HepG2 (cell line): ENCODE data around the gene ZFAND6. TPM values are rescaled to one million over a fixed set of nuclear protein-coding genes. Genes with fewer than 3 reads are reported as not detected.
A peak's percentile ranks its signal among the peaks of the same experiment; 100 is the strongest.

Source experiments
- CHD2 ChIP-seq: IDR thresholded peaks from 2 replicates; pipeline ENCODE4 v1.6.1; 2011; ENCODE audit warnings: low read depth, low read length, improper control_type of control experiment
- EEA1 ChIP-seq: sonication (generic); formaldehyde crosslinking; IDR thresholded peaks from 2 replicates; pipeline ENCODE4 v1.5.1; 2020; ENCODE audit warnings: mild to moderate bottlenecking, missing genetic modification reagents, borderline replicate concordance
- GATA4 ChIP-seq: sonication (generic); IDR thresholded peaks from 2 replicates; pipeline ENCODE4 v1.6.1; 2016; ENCODE audit warnings: antibody characterized with exemption, low read depth, borderline replicate concordance
- HDAC2 ChIP-seq: sonication (generic); formaldehyde crosslinking; IDR thresholded peaks from 2 replicates; pipeline ENCODE4 v1.4.0; 2020; ENCODE audit warnings: missing genetic modification reagents
- HDAC6 ChIP-seq: fragments of 200-600 bp; sonication (generic); IDR thresholded peaks from 2 replicates; pipeline ENCODE4 v1.7.0; 2017; ENCODE audit warnings: mild to moderate bottlenecking, antibody characterized with exemption, low read length, low read depth
- HNRNPUL1 ChIP-seq: fragments of 200-400 bp; formaldehyde crosslinking; IDR thresholded peaks from 2 replicates; pipeline ENCODE4 v1.6.1; 2017; ENCODE audit warnings: low read depth, mild to moderate bottlenecking, low read length, moderate library complexity
- HOXA7 ChIP-seq: sonication (generic); formaldehyde crosslinking; IDR thresholded peaks from 2 replicates; pipeline ENCODE4 v1.8.1; 2022; ENCODE audit warnings: mild to moderate bottlenecking, missing genetic modification reagents, moderate library complexity
- MAF1 ChIP-seq: sonication (generic); formaldehyde crosslinking; IDR thresholded peaks from 2 replicates; pipeline ENCODE4 v1.5.0; 2020; ENCODE audit warnings: missing genetic modification reagents, borderline replicate concordance
- MZF1 ChIP-seq: sonication (generic); formaldehyde crosslinking; IDR thresholded peaks from 2 replicates; pipeline ENCODE4 v1.8.1; 2023; ENCODE audit warnings: mild to moderate bottlenecking, missing genetic modification reagents, borderline replicate concordance
- NFE2L1 ChIP-seq: sonication (generic); formaldehyde crosslinking; IDR thresholded peaks from 2 replicates; pipeline ENCODE4 v1.4.0; 2020; ENCODE audit warnings: missing genetic modification reagents, mild to moderate bottlenecking, borderline replicate concordance
- NFKBIZ ChIP-seq: IDR thresholded peaks from 2 replicates; pipeline ENCODE4 v1.6.1; 2018; ENCODE audit warnings: missing genetic modification reagents, missing compliant biosample characterization
- PITX1 ChIP-seq: sonication (generic); formaldehyde crosslinking; IDR thresholded peaks from 2 replicates; pipeline ENCODE4 v1.5.1; 2020; ENCODE audit warnings: mild to moderate bottlenecking, missing genetic modification reagents
- SMAD1 ChIP-seq: sonication (generic); formaldehyde crosslinking; IDR thresholded peaks from 2 replicates; pipeline ENCODE4 v1.4.0; 2020; ENCODE audit warnings: missing genetic modification reagents, low read depth, mild to moderate bottlenecking, borderline replicate concordance
- SOX13 ChIP-seq, 3 experiments: fragments of 450-650 bp in 1 of 3; sonication (generic) in 1 of 3; formaldehyde crosslinking in 1 of 3; IDR thresholded peaks in 2 of 3; conservative IDR thresholded peaks in 1 of 3; 2 replicates each; pipeline versions ENCODE4 v1.5.0 to v1.6.1; 2016 to 2020; ENCODE audit warnings: antibody characterized with exemption in 1 of 3, mild to moderate bottlenecking in 1 of 3, missing compliant biosample characterization in 1 of 3, missing genetic modification reagents in 1 of 3, moderate library complexity in 1 of 3
- SRY ChIP-seq: sonication (generic); formaldehyde crosslinking; IDR thresholded peaks from 2 replicates; pipeline ENCODE4 v1.8.0; 2022; ENCODE audit warnings: mild to moderate bottlenecking, missing genetic modification reagents
- YEATS4 ChIP-seq: sonication (generic); formaldehyde crosslinking; IDR thresholded peaks from 2 replicates; pipeline ENCODE4 v1.4.0; 2020; ENCODE audit warnings: missing genetic modification reagents, borderline replicate concordance
- ZFAT ChIP-seq: sonication (generic); formaldehyde crosslinking; conservative IDR thresholded peaks from 2 replicates; pipeline ENCODE4 v1.8.1; 2023; ENCODE audit warnings: missing genetic modification reagents, inconsistent platforms
- ZNF235 ChIP-seq: sonication (generic); formaldehyde crosslinking; IDR thresholded peaks from 2 replicates; pipeline ENCODE4 v1.8.1; 2023; ENCODE audit warnings: mild to moderate bottlenecking, missing genetic modification reagents, borderline replicate concordance
- ZNF263 ChIP-seq: sonication (generic); formaldehyde crosslinking; IDR thresholded peaks from 2 replicates; pipeline ENCODE4 v1.4.0; 2020; ENCODE audit warnings: missing genetic modification reagents
- ZNF296 ChIP-seq: sonication (generic); formaldehyde crosslinking; conservative IDR thresholded peaks from 2 replicates; pipeline ENCODE4 v1.5.0; 2020; ENCODE audit warnings: mild to moderate bottlenecking, missing genetic modification reagents
- ZNF337 ChIP-seq: sonication (generic); formaldehyde crosslinking; IDR thresholded peaks from 2 replicates; pipeline ENCODE4 v1.5.1; 2020; ENCODE audit warnings: missing genetic modification reagents, low read depth, mild to moderate bottlenecking, borderline replicate concordance
- ZNF605 ChIP-seq: sonication (generic); formaldehyde crosslinking; IDR thresholded peaks from 2 replicates; pipeline ENCODE4 v1.8.0; 2022; ENCODE audit warnings: mild to moderate bottlenecking, missing genetic modification reagents
- ZNF674 ChIP-seq: sonication (generic); formaldehyde crosslinking; IDR thresholded peaks from 2 replicates; pipeline ENCODE4 v1.5.0; 2020; ENCODE audit warnings: low read depth, mild to moderate bottlenecking, missing genetic modification reagents
- ZSCAN21 ChIP-seq: sonication (generic); formaldehyde crosslinking; IDR thresholded peaks from 2 replicates; pipeline ENCODE4 v1.8.0; 2022; ENCODE audit warnings: mild to moderate bottlenecking, missing genetic modification reagents, moderate library complexity, borderline replicate concordance
- polyA plus RNA-seq, 8 experiments: library from polyadenylated mRNA; depleted of rRNA in 3 of 8; stranded (reverse) in 7 of 8; unstranded in 1 of 8; fragments of >200 nt; fragmentation: Illumina TruSeq in 4 of 8; extraction: Trizol in 4 of 8; gene quantifications; 2 replicates each; pipeline versions ENCODE4 v1.2.1 to v1.2.3, GENCODE V29; 2011 to 2016; ENCODE audit warnings: low read depth in 4 of 8, missing spikeins in 1 of 8, mixed read lengths in 1 of 8; ENCODE audit not compliant: insufficient read depth in 1 of 8
- total RNA-seq, 5 experiments: library from RNA; depleted of rRNA; stranded (reverse); fragments of >200 nt; fragmentation: Illumina TruSeq; extraction: Trizol; gene quantifications; 2 replicates each; pipeline ENCODE4 v1.2.3, GENCODE V29; 2016; ENCODE audit warnings: low read depth in 1 of 5
- TF ChIP-seq, protein P1 (sequence below): sonication (generic); formaldehyde crosslinking; IDR thresholded peaks from 2 replicates; pipeline ENCODE4 v1.8.1; 2023; ENCODE audit warnings: mild to moderate bottlenecking, missing genetic modification reagents
- TF ChIP-seq, protein P2 (sequence below): sonication (generic); formaldehyde crosslinking; IDR thresholded peaks from 2 replicates; pipeline ENCODE4 v1.4.0; 2020; ENCODE audit warnings: missing genetic modification reagents; ENCODE audit errors: not compliant biosample characterization
- TF ChIP-seq, protein P3 (sequence below): sonication (generic); formaldehyde crosslinking; IDR thresholded peaks from 2 replicates; pipeline ENCODE4 v1.4.0; 2020; ENCODE audit warnings: missing genetic modification reagents, borderline replicate concordance
- TF ChIP-seq, protein P4 (sequence below): sonication (generic); formaldehyde crosslinking; IDR thresholded peaks from 2 replicates; pipeline ENCODE4 v1.4.0; 2020; ENCODE audit warnings: missing genetic modification reagents

Gene ZFAND6
- total and polyA plus RNA-seq, 2 of the 13 experiments (the other 11 are each of a cell fraction or from before 2014, with no cell fraction given): 84.2 to 115 TPM

DNA sequence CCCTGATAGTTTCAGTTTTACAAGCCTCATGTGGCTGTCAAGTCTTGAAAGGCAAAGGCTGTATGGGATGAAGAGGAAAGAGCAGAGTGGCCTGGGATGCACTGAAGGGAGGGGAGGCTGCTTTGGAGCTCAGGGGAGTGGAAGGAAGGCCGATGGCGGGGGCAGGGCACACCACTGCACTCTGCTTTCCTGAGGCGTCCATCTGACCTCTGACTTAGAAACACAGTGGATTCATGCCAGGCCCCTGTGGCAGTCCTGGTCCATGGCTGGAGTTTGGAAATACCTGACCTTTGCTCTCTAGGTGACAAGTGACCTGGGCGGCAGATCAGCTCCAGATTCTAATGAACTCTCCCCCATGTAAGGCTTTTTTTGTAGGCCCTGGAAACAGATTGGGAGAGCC lies 112.3 kb downstream of the ZFAND6 start (continued):
- TF ChIP-seq, protein P1, sequence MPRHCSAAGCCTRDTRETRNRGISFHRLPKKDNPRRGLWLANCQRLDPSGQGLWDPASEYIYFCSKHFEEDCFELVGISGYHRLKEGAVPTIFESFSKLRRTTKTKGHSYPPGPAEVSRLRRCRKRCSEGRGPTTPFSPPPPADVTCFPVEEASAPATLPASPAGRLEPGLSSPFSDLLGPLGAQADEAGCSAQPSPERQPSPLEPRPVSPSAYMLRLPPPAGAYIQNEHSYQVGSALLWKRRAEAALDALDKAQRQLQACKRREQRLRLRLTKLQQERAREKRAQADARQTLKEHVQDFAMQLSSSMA (CRISPR knock-in tag): no peak
- TF ChIP-seq NFE2L1 (no peak), NFKBIZ (CRISPR knock-in tag) (no peak), GATA4 (no peak; the same call in 1 of the 2 replicates), SMAD1 (CRISPR knock-in tag) (no peak), SOX13 (IDR thresholded peaks at IDR 0.05) (no peak), SOX13 (CRISPR knock-in tag; conservative IDR thresholded peaks at IDR 0.05 in 1 of 2, IDR thresholded peaks at IDR 0.05 in 1 of 2) (peak in 1 of 2 experiments; percentile 54; a peak in 1 of 4 replicates), ZNF674 (CRISPR knock-in tag) (no peak), HOXA7 (CRISPR knock-in tag) (no peak), ZNF605 (CRISPR knock-in tag) (no peak), ZNF263 (peak; percentile 64), HNRNPUL1 (no peak), ZSCAN21 (CRISPR knock-in tag) (peak; percentile 47; the same call in 1 of the 2 replicates), CHD2 (no peak), ZNF337 (0 out of 2 replicates have a peak, but pooled peaks have one; percentile 35), HDAC6 (no peak), ZNF296 (CRISPR knock-in tag) (no peak), EEA1 (CRISPR knock-in tag) (no peak), MZF1 (no peak), SRY (CRISPR knock-in tag) (no peak), YEATS4 (CRISPR knock-in tag) (peak; percentile 55), MAF1 (CRISPR knock-in tag) (no peak), PITX1 (CRISPR knock-in tag) (peak; percentile 50; the same call in 1 of the 2 replicates), ZNF235 (CRISPR knock-in tag) (no peak), HDAC2 (peak; percentile 80), ZFAT (CRISPR knock-in tag) (no peak)
- TF ChIP-seq, protein P2, sequence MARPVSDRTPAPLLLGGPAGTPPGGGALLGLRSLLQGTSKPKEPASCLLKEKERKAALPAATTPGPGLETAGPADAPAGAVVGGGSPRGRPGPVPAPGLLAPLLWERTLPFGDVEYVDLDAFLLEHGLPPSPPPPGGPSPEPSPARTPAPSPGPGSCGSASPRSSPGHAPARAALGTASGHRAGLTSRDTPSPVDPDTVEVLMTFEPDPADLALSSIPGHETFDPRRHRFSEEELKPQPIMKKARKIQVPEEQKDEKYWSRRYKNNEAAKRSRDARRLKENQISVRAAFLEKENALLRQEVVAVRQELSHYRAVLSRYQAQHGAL: no peak
- TF ChIP-seq, protein P3, sequence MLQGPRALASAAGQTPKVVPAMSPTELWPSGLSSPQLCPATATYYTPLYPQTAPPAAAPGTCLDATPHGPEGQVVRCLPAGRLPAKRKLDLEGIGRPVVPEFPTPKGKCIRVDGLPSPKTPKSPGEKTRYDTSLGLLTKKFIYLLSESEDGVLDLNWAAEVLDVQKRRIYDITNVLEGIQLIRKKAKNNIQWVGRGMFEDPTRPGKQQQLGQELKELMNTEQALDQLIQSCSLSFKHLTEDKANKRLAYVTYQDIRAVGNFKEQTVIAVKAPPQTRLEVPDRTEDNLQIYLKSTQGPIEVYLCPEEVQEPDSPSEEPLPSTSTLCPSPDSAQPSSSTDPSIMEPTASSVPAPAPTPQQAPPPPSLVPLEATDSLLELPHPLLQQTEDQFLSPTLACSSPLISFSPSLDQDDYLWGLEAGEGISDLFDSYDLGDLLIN (CRISPR knock-in tag): no peak
- TF ChIP-seq, protein P4, sequence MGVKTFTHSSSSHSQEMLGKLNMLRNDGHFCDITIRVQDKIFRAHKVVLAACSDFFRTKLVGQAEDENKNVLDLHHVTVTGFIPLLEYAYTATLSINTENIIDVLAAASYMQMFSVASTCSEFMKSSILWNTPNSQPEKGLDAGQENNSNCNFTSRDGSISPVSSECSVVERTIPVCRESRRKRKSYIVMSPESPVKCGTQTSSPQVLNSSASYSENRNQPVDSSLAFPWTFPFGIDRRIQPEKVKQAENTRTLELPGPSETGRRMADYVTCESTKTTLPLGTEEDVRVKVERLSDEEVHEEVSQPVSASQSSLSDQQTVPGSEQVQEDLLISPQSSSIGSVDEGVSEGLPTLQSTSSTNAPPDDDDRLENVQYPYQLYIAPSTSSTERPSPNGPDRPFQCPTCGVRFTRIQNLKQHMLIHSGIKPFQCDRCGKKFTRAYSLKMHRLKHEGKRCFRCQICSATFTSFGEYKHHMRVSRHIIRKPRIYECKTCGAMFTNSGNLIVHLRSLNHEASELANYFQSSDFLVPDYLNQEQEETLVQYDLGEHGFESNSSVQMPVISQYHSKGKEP (CRISPR knock-in tag): no peak
